Measurements from ENCODE around the gene C8A.

Gene C8A

GRCh38 chr1:56934430-56935060 is 79.9 kb downstream of the C8A start:
- no peak for DNase-seq (ENCODE audit: low spot score)
- CTCF ChIA-PET = interaction anchor here (0.9 kb wide), 1 partner anchor 14 kb away, joined by 7 read pairs; no protein-coding TSS in a partner anchor
- POLR2A ChIA-PET (ENCODE audit: low non-redundant PET) = no interaction called here
- H3K27ac ChIP-seq = no peak overlapping the region
- no peak for TF ChIP-seq CTCF (conservative IDR thresholded peaks at IDR 0.05; ENCODE audit: low read depth)

- TF ChIP-seq CTCF (conservative IDR thresholded peaks at IDR 0.05; ENCODE audit: low read depth) = no peak
- ChIA-PET CTCF (interaction anchor here (0.6 kb wide), 1 partner anchor 709 kb away, joined by 3 read pairs; no protein-coding TSS in a partner anchor), POLR2A (ENCODE audit: low non-redundant PET) (no interaction called here)
- no peak overlapping the region for H3K27ac ChIP-seq
- no peak for DNase-seq (ENCODE audit: low spot score)
These were observed 84.0 kb downstream of the C8A start for GRCh38 chr1:56938646-56939045.

- no peak for TF ChIP-seq CTCF (conservative IDR thresholded peaks at IDR 0.05; ENCODE audit: low read depth)
- ChIA-PET POLR2A (ENCODE audit: low non-redundant PET) (no interaction called here), CTCF (no interaction called here)
- no peak overlapping the region for H3K27ac ChIP-seq
- no peak for DNase-seq (ENCODE audit: low spot score)
These were observed 84.6 kb downstream of the C8A start for GRCh38 chr1:56939209-56939608.

- no peak overlapping the region for H3K27ac ChIP-seq
- no peak for DNase-seq (ENCODE audit: low spot score)
- TF ChIP-seq CTCF (conservative IDR thresholded peaks at IDR 0.05; ENCODE audit: low read depth) = no peak
- ChIA-PET POLR2A (ENCODE audit: low non-redundant PET) (no interaction called here), CTCF (no interaction called here)
These were observed 85.4 kb downstream of the C8A start for GRCh38 chr1:56940039-56940438.

GRCh38 chr1:56948403-56949023 is 93.9 kb downstream of the C8A start:
- no peak overlapping the region for H3K27ac ChIP-seq
- CTCF ChIA-PET = no interaction called here
- no peak for DNase-seq (ENCODE audit: low spot score)
- no peak for TF ChIP-seq CTCF (conservative IDR thresholded peaks at IDR 0.05; ENCODE audit: low read depth)
- POLR2A ChIA-PET (ENCODE audit: low non-redundant PET) = no interaction called here

- POLR2A ChIA-PET (ENCODE audit: low non-redundant PET) = no interaction called here
- CTCF ChIA-PET = interaction anchor here (0.6 kb wide), 1 partner anchor 52 kb away, joined by 3 read pairs; no protein-coding TSS in a partner anchor
- no peak for TF ChIP-seq CTCF (conservative IDR thresholded peaks at IDR 0.05; ENCODE audit: low read depth)
- no peak for DNase-seq (ENCODE audit: low spot score)
- H3K27ac ChIP-seq = no peak overlapping the region
These were observed 97.9 kb downstream of the C8A start for GRCh38 chr1:56952501-56952900.
